IMR-90 (cell line): Measurements from ENCODE around the gene ZNF410. TPM values are rescaled to one million over a fixed set of nuclear protein-coding genes. Genes with fewer than 3 reads are reported as not detected.

ENCODE experiments used
- ATAC-seq: fragments of 200-7000 bp; cut with Tn5 transposase; 2 replicates; pipeline ENCODE4 v1.9.1; 2020; ENCODE audit warnings: low read depth, mild to moderate bottlenecking, moderate library complexity
- BruUV-seq: library from RNA; stranded (reverse); fragments of 400-500 nt; replicated peaks from 2 replicates; lab custom pipeline; 2021; lab: Mats Ljungman, UMichigan
- CTCF ChIA-PET: fragments of 300-600 bp; formaldehyde crosslinking; extraction: SDS; loops from one replicate; lab custom pipeline; 2021; ENCODE audit warnings: antibody characterized with exemption; lab: Yijun Ruan, JAX
- POLR2A ChIA-PET: fragments of 300-600 bp; sonication (Branson Sonifier 250); formaldehyde crosslinking; loops from one replicate; lab custom pipeline; 2022; ENCODE audit warnings: antibody characterized with exemption; ENCODE audit not compliant: unreplicated experiment; lab: Charles Lee
- DNase-seq: peaks from one replicate; pipeline ENCODE4 v3.0.0; 2013
- H2AFZ ChIP-seq: replicated peaks from 2 replicates; pipeline ENCODE3; 2013; ENCODE audit warnings: low read length, mild to moderate bottlenecking; ENCODE audit not compliant: poor library complexity
- H2AK5ac ChIP-seq: 2 replicates; pipeline ENCODE4 v1.6.1; 2013; ENCODE audit warnings: low read depth, low read length, inconsistent platforms
- H2AK9ac ChIP-seq: replicated peaks from 2 replicates; pipeline ENCODE3; 2013; ENCODE audit warnings: mild to moderate bottlenecking, low read depth, low read length, moderate library complexity; ENCODE audit not compliant: poor library complexity
- H2BK120ac ChIP-seq: 2 replicates; pipeline ENCODE4 v1.6.1; 2013; ENCODE audit warnings: low read depth, low read length, inconsistent platforms
- H2BK15ac ChIP-seq: 3 replicates; pipeline ENCODE4 v1.6.1; 2013; ENCODE audit warnings: low read depth, low read length, inconsistent platforms
- H2BK20ac ChIP-seq: 2 replicates; pipeline ENCODE4 v1.6.1; 2013; ENCODE audit warnings: low read depth, mild to moderate bottlenecking, inconsistent platforms, low read length, moderate library complexity
- H2BK5ac ChIP-seq: 2 replicates; pipeline ENCODE4 v1.6.1; 2013; ENCODE audit warnings: mild to moderate bottlenecking, low read depth, low read length, inconsistent platforms; ENCODE audit not compliant: poor library complexity, severe bottlenecking
- H3K14ac ChIP-seq: replicated peaks from 2 replicates; pipeline ENCODE4 v1.6.1; 2013; ENCODE audit warnings: low read depth, low read length, inconsistent platforms
- H3K18ac ChIP-seq: 2 replicates; pipeline ENCODE4 v1.6.1; 2013; ENCODE audit warnings: low read depth, low read length, control low read depth
- H3K23ac ChIP-seq: 2 replicates; pipeline ENCODE4 v1.6.1; 2013; ENCODE audit warnings: low read depth, low read length, inconsistent platforms
- H3K27ac ChIP-seq: 2 replicates; pipeline ENCODE4 v1.5.1; 2013; ENCODE audit warnings: mild to moderate bottlenecking, control low read depth, low read length; ENCODE audit not compliant: insufficient read depth
- H3K27me3 ChIP-seq: 2 replicates; pipeline ENCODE4 v1.6.1; 2013; ENCODE audit warnings: low read length; ENCODE audit not compliant: control insufficient read depth, insufficient read depth
- H3K36me3 ChIP-seq: 2 replicates; pipeline ENCODE4 v1.6.1; 2013; ENCODE audit warnings: low read length, mixed read lengths; ENCODE audit not compliant: control insufficient read depth, insufficient read depth
- H3K4ac ChIP-seq: 2 replicates; pipeline ENCODE4 v1.6.1; 2013; ENCODE audit warnings: low read depth, low read length, inconsistent platforms
- H3K4me1 ChIP-seq: 2 replicates; pipeline ENCODE4 v1.6.1; 2013; ENCODE audit warnings: low read length, mixed read lengths; ENCODE audit not compliant: control insufficient read depth, insufficient read depth
- H3K4me2 ChIP-seq: 2 replicates; pipeline ENCODE4 v1.6.1; 2013; ENCODE audit warnings: low read depth, mild to moderate bottlenecking, control low read depth, low read length, moderate library complexity
- H3K4me3 ChIP-seq: 2 replicates; pipeline ENCODE4 v1.5.1; 2013; ENCODE audit warnings: low read depth, mild to moderate bottlenecking, control low read depth, low read length, moderate library complexity; ENCODE audit not compliant: insufficient read depth
- H3K56ac ChIP-seq: 2 replicates; pipeline ENCODE4 v1.6.1; 2013; ENCODE audit warnings: low read length, inconsistent platforms; ENCODE audit not compliant: insufficient read depth; ENCODE audit errors: extremely low read depth
- H3K79me1 ChIP-seq, 2 experiments: 2 replicates each; pipeline ENCODE4 v1.6.1; 2013; ENCODE audit warnings: low read length in 2 of 2, inconsistent platforms in 1 of 2, low read depth in 1 of 2
- H3K9ac ChIP-seq: 2 replicates; pipeline ENCODE4 v1.6.1; 2013; ENCODE audit warnings: low read depth, low read length, control low read depth
- H3K9me1 ChIP-seq: 2 replicates; pipeline ENCODE4 v1.6.1; 2013; ENCODE audit warnings: low read length, inconsistent platforms; ENCODE audit not compliant: insufficient read depth
- H3K9me3 ChIP-seq: 2 replicates; pipeline ENCODE4 v1.6.1; 2013; ENCODE audit warnings: low read length; ENCODE audit not compliant: control insufficient read depth, insufficient read depth
- H4K20me1 ChIP-seq: 2 replicates; pipeline ENCODE4 v1.6.1; 2013; ENCODE audit warnings: low read length, inconsistent platforms; ENCODE audit not compliant: insufficient read depth
- H4K5ac ChIP-seq: 2 replicates; pipeline ENCODE4 v1.6.1; 2013; ENCODE audit warnings: mild to moderate bottlenecking, low read depth, low read length, control low read depth
- H4K8ac ChIP-seq, 2 experiments: 2 replicates each; pipeline ENCODE4 v1.6.1; 2013; ENCODE audit warnings: low read depth in 2 of 2, low read length in 2 of 2, control low read depth in 1 of 2, inconsistent platforms in 1 of 2
- H4K91ac ChIP-seq: 2 replicates; pipeline ENCODE4 v1.6.1; 2013; ENCODE audit warnings: low read depth, low read length, inconsistent platforms; ENCODE audit not compliant: insufficient read depth
- BHLHE40 ChIP-seq: fragments of 150-350 bp; IDR thresholded peaks from 2 replicates; pipeline ENCODE4 v1.6.1; 2016; ENCODE audit warnings: mild to moderate bottlenecking, low read depth, low read length
- WGBS, 2 experiments: methylation state at CpG; one replicate each; pipeline versions ENCODE4 v1.1.5 to v1.1.7; 2013; ENCODE audit warnings: missing lambda C conversion rate in 2 of 2; ENCODE audit not compliant: insufficient read length in 1 of 2; ENCODE audit errors: extremely low coverage in 2 of 2; 5-methylcytosine and 5-hydroxymethylcytosine counted together
- dilution Hi-C: fragments of 300-500 bp; cut with HindIII; formaldehyde crosslinking; loops from one replicate; pipeline ENCODE4 v1.14.3; 2018; ENCODE audit warnings: low sequenced_read_pairs; ENCODE audit not compliant: unreplicated experiment
- in situ Hi-C: fragments of 300-500 bp; cut with MboI; formaldehyde crosslinking; loops from 3 replicates; pipeline ENCODE4 v1.14.3; 2019; ENCODE audit warnings: low sequenced_read_pairs, inconsistent platforms, mixed read lengths
- intact Hi-C: fragments of 100-400 bp; cut with micrococcal nuclease; formaldehyde crosslinking; loops from 2 replicates; pipeline ENCODE4 v1.10.0; 2022
- polyA plus RNA-seq, 3 experiments: library from polyadenylated mRNA; depleted of rRNA; stranded (reverse); fragments of >200 nt; gene quantifications; 2 replicates each; pipeline ENCODE4 v1.2.3, GENCODE V29; 2012; ENCODE audit warnings: low replicate concordance in 1 of 3
- total RNA-seq: library from RNA; depleted of rRNA; stranded (reverse); fragments of >200 nt; gene quantifications from 2 replicates; pipeline ENCODE4 v1.2.3, GENCODE V29; 2012

The ZNF410 gene
- total and polyA plus RNA-seq, 2 of the 4 experiments (the other 2 are of a cell fraction), result 27.9 to 89.1 TPM

GRCh38 chr14:73842201-73842600 is 44.5 kb upstream of the ZNF410 start:
- intact Hi-C loops, result no loop called here
- no peak overlapping the region for H2AK9ac ChIP-seq
- no peak overlapping the region for H3K4ac ChIP-seq
- H4K5ac ChIP-seq, result no peak overlapping the region
- no peaks in the 10 kb centered on the region for H4K20me1 ChIP-seq
- H3K23ac ChIP-seq, result no peak overlapping the region
- no peaks in the 10 kb centered on the region for H3K9me3 ChIP-seq
- H3K4me2 ChIP-seq, result no peak overlapping the region
- no TSS peak for BruUV-seq
- no peak overlapping the region for H3K27ac ChIP-seq
- TF ChIP-seq BHLHE40, result no peak
- H3K4me3 ChIP-seq, result no peak overlapping the region
- no peak overlapping the region for H2BK120ac ChIP-seq
- no peak overlapping the region for H2AK5ac ChIP-seq
- in situ Hi-C loops, result no loop called here
- H3K9ac ChIP-seq, result no peak overlapping the region
- H3K27me3 ChIP-seq, result no peaks in the 10 kb centered on the region
- H3K36me3 ChIP-seq, result no peaks in the 10 kb centered on the region
- H2AFZ ChIP-seq, result no peak overlapping the region
- no peak overlapping the region for H2BK20ac ChIP-seq
- dilution Hi-C loops, result no loop called here
- no peaks in the 10 kb centered on the region for H3K79me1 ChIP-seq
- H3K4me1 ChIP-seq, result no peaks in the 10 kb centered on the region
- no peaks in the 10 kb centered on the region for H3K9me1 ChIP-seq
- WGBS, 2 experiments, result no CpG with 5 or more reads among the region's 1 CpG
- H3K18ac ChIP-seq, result no peak overlapping the region
- H4K8ac ChIP-seq, result no peak overlapping the region
- DNase-seq (no peak), ATAC-seq (no peak)
- CTCF ChIA-PET, result no interaction called here
- H3K56ac ChIP-seq, result no peak overlapping the region
- no peak overlapping the region for H2BK15ac ChIP-seq
- no peak overlapping the region for H2BK5ac ChIP-seq
- H3K14ac ChIP-seq, result no peak overlapping the region
- POLR2A ChIA-PET, result interaction anchor here (0.5 kb wide), 1 partner anchor 92 kb away, joined by 4 read pairs; no protein-coding TSS in a partner anchor
- no peak overlapping the region for H4K91ac ChIP-seq
